ENCODE data around the gene PPM1B. TPM values are rescaled to one million over a fixed set of nuclear protein-coding genes. Genes with fewer than 3 reads are reported as not detected.

PPM1B gene
- total and polyA plus RNA-seq, 9 of the 15 experiments (the other 6 are each of a cell fraction or from before 2014, with no cell fraction given), result 8.9 to 44.0 (median 28.6) TPM

GRCh38 chr2:44164617-44165016, 4.1 kb upstream of the PPM1B start (continued):
- TF ChIP-seq ZNF445 (CRISPR knock-in tag; IDR thresholded peaks at IDR 0.05; ENCODE audit: low read depth), result no peak
- no peak for TF ChIP-seq ERF (CRISPR knock-in tag; IDR thresholded peaks at IDR 0.05)
- peak in 1 of 2 experiments; percentile 97; a peak in 2 of 3 replicates for TF ChIP-seq CBX3 (IDR thresholded peaks at IDR 0.05; ENCODE audit: borderline replicate concordance in 1 of 2, low read length in 2 of 2)
- peak; percentile 79 for TF ChIP-seq TRIM28 (IDR thresholded peaks at IDR 0.05)

GRCh38 chr2:44166096-44166495, 2.6 kb upstream of the PPM1B start:
- no peak overlapping the region for H3K27ac ChIP-seq (ENCODE audit: extremely low read depth, low read depth, low read length)
- H3K4me1 ChIP-seq (replicated peaks in 1 of 2; ENCODE audit: control insufficient read depth in 2 of 2, insufficient read depth in 2 of 2, low read length in 2 of 2), result peaks cover 2 to 4% of the 10 kb centered on the region in 2 experiments; a peak in 3 of 5 replicates
- CTCF ChIA-PET (ENCODE audit: low intra/inter-chr PET ratio), result no interaction called here
- H3K9ac ChIP-seq (ENCODE audit: insufficient read depth in 1 of 2, low read depth in 2 of 2, low read length in 2 of 2), result no peak overlapping the region
- no peaks in the 10 kb centered on the region for H3K27me3 ChIP-seq (ENCODE audit: control insufficient read depth in 2 of 2, insufficient read depth in 2 of 2, low read length in 2 of 2)
- in situ Hi-C loops (cut with MboI), result no loop called here
- no TSS peak for BruUV-seq (replicated peaks)
- H3K4me2 ChIP-seq (ENCODE audit: insufficient read depth, low read length), result no peak overlapping the region
- FAIRE-seq (no peak), ATAC-seq (no peak), DNase-seq (ENCODE audit: extremely low read depth in 1 of 4, low spot score in 3 of 4) (no peak)
- H3K36me3 ChIP-seq (ENCODE audit: control insufficient read depth, insufficient read depth, low read length), result no peaks in the 10 kb centered on the region
- no peak overlapping the region for H3K4me3 ChIP-seq
- peaks cover 16% of the 10 kb centered on the region; the same call in 1 of the 2 replicates for H4K20me1 ChIP-seq (replicated peaks; ENCODE audit: control insufficient read depth, insufficient read depth, low read length)
- H3K79me2 ChIP-seq (ENCODE audit: control insufficient read depth, insufficient read depth, low read length), result peaks cover 24% of the 10 kb centered on the region
- no peaks in the 10 kb centered on the region for H3K9me1 ChIP-seq (ENCODE audit: control insufficient read depth, insufficient read depth, low read length)
- intact Hi-C loops (cut with micrococcal nuclease), result no loop called here
- H3K9me3 ChIP-seq (replicated peaks; ENCODE audit: control insufficient read depth, insufficient read depth, low read depth, low read length), result peaks cover 9% of the 10 kb centered on the region
- TF ChIP-seq HMGN3 (IDR thresholded peaks at IDR 0.05; ENCODE audit: borderline replicate concordance, extremely low read depth, insufficient read length, low read depth, low read length) (no peak), ZBTB33 (CRISPR knock-in tag; IDR thresholded peaks at IDR 0.05) (peak; percentile 92), CAMTA2 (CRISPR knock-in tag; conservative IDR thresholded peaks at IDR 0.05) (no peak), CHCHD3 (CRISPR knock-in tag; IDR thresholded peaks at IDR 0.05) (no peak)
- POLR2A ChIA-PET, result no interaction called here
- WGBS (ENCODE audit: insufficient coverage, low coverage, missing lambda C conversion rate), result 92% methylated on average over 21 of the region's 23 CpGs
- no peak overlapping the region for H2AFZ ChIP-seq (ENCODE audit: low read depth, low read length)

Data from K562 (cell line).